ENCODE measurements around the gene CCL4.
"Not testable (repeated sequence)": the region's sequence is repeated elsewhere in the genome, so short reads cannot be mapped to it uniquely, and the experiment has no call there.

CCL4 gene

DNA sequence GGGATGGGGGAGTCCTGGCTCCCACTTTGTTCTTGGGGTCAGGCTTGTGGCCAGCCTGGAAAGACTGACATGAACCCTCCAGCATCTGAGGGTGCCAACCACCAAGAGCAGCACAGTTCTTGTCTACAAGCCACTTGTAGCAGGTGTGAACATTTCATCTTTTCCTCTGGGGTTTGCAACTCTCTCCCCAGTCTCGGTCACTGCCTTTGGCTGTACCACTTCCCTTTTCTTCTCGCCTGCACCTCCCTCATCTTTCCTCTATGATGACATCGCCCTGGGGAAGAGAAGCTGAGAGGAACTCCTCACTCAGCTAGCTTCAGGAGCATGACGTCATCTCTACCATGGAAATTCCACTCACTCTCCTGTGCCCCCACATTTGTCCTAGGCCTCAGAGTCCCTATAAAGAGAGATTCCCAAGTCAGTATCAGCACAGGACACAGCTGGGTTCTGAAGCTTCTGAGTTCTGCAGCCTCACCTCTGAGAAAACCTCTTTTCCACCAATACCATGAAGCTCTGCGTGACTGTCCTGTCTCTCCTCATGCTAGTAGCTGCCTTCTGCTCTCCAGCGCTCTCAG lies at the start of gene CCL4:
Gene CCL4 (plus strand): TSS at position 427 of the 575 bp plus-strand sequence. CDS start 79 bp downstream, at position 506.
- peak within 1 kb of the TSS; percentile 25; the same call in 1 of the 2 replicates for H3K4me3 ChIP-seq (ENCODE audit: low read length)

- TF ChIP-seq ZNF274 (IDR thresholded peaks at IDR 0.05; ENCODE audit: low read depth, low read length): no peak
- H3K4me3 ChIP-seq (ENCODE audit: low read length): no peak overlapping the region
Observed at GRCh38 chr17:36055171-36055570, 48.5 kb upstream of the CCL4 start.

DNA sequence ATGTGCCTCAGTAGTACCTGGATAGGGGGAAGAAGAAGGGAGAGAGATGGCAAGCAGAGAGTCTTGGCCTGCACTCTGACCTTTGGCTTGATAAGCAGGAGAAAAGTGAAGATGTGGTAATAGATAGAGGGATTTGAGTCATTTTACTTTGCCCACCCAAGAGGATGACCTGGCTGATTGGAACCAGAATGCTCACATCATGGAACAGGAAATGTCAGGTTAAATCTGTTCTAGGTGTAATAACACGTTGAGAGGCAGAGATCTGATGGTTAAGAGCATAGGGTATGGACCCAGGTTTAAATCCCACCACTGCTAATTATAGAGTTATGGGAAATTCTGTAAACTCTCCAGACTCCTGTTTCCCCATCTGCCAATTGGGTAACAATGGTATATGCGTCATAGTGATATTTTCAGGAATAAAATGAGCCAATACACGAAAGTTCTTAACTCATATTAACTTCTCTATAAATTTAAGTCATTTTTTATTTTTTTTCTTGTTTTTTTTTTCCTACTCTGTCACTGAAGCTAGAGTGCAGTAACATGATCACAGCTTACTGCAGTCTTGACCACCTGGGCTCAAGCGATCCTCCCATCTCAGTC lies 47.6 kb upstream of the CCL4 start:
- TF ChIP-seq ZNF274 (IDR thresholded peaks at IDR 0.05; ENCODE audit: low read depth, low read length): no peak
- H3K4me3 ChIP-seq (ENCODE audit: low read length): no peak overlapping the region

- H3K4me3 ChIP-seq (ENCODE audit: low read length): no peak overlapping the region
- no peak for TF ChIP-seq ZNF274 (IDR thresholded peaks at IDR 0.05; ENCODE audit: low read depth, low read length)
Observed at GRCh38 chr17:36057911-36058310, 45.7 kb upstream of the CCL4 start.

GRCh38 chr17:36059406-36059805 lies 44.2 kb upstream of the CCL4 start:
- TF ChIP-seq ZNF274 (IDR thresholded peaks at IDR 0.05; ENCODE audit: low read depth, low read length): no peak
- no peak overlapping the region for H3K4me3 ChIP-seq (ENCODE audit: low read length)

DNA sequence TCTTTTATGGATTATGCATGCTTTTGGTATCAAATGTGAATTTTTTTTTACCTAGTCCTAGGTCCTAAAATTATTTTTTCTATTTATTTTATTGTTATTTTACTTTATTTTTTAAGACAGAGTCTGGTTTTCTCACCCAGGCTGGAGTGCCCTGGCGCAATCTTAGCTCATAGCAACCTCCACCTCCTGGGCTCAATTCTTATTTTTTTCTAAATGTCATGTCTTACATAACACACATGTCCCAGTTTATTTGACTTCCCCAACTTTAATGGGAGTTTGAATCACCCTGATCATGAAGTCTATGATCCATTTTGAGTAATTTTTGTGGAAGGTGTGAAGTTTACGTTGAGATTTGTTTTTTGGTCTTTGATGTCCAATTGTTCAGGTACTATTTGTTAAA lies 42.8 kb upstream of the CCL4 start:
- no peak overlapping the region for H3K4me3 ChIP-seq (ENCODE audit: low read length)
- no peak for TF ChIP-seq ZNF274 (IDR thresholded peaks at IDR 0.05; ENCODE audit: low read depth, low read length)

DNA sequence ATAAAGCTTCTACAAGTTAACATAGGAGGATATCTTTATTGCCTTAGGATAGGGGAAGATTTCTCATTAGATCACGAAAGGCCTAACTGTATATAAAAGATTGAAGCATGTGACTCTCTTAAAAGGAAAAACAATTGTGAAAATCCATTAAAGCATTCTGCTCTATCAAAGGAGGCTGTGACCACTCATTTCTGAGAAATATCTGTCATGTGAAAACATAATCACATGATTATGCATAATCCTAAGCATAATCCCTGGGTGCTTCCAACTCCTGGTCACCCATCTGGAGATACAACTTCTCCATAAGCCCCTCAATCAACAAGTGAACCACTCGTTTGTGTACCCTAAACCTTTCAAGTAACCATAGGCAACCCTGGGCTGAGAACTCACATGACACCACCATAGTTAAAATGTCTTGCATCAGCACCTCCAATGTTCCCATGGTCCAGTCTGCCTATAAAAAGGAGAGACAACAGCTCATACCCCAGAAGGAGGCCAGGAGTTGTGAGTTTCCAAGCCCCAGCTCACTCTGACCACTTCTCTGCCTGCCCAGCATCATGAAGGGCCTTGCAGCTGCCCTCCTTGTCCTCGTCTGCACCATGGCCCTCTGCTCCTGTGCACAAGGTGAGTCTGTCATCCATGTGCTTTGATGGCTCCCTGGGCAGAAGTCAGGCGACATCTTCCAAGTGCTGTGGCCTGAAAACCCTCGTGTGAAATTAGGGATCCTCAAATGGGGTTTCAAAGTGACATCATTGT lies 39.7 kb upstream of the CCL4 start, which contains the start of gene CCL18:
Gene CCL18 (plus strand): TSS at position 487 of the 756 bp plus-strand sequence. CDS start 71 bp downstream, at position 558.
- no peak for TF ChIP-seq ZNF274 (IDR thresholded peaks at IDR 0.05; ENCODE audit: low read depth, low read length)
- no peak within 1 kb of the TSS for H3K4me3 ChIP-seq (ENCODE audit: low read length)

GRCh38 chr17:36066365-36066985 lies 37.2 kb upstream of the CCL4 start:
- TF ChIP-seq ZNF274 (IDR thresholded peaks at IDR 0.05; ENCODE audit: low read depth, low read length): no peak
- no peak overlapping the region for H3K4me3 ChIP-seq (ENCODE audit: low read length)

GRCh38 chr17:36068524-36068923 lies 35.1 kb upstream of the CCL4 start:
- TF ChIP-seq ZNF274 (IDR thresholded peaks at IDR 0.05; ENCODE audit: low read depth, low read length): no peak
- H3K4me3 ChIP-seq (ENCODE audit: low read length): no peak overlapping the region

GRCh38 chr17:36069136-36069535 lies 34.5 kb upstream of the CCL4 start:
- no peak for TF ChIP-seq ZNF274 (IDR thresholded peaks at IDR 0.05; ENCODE audit: low read depth, low read length)
- H3K4me3 ChIP-seq (ENCODE audit: low read length): no peak overlapping the region

DNA sequence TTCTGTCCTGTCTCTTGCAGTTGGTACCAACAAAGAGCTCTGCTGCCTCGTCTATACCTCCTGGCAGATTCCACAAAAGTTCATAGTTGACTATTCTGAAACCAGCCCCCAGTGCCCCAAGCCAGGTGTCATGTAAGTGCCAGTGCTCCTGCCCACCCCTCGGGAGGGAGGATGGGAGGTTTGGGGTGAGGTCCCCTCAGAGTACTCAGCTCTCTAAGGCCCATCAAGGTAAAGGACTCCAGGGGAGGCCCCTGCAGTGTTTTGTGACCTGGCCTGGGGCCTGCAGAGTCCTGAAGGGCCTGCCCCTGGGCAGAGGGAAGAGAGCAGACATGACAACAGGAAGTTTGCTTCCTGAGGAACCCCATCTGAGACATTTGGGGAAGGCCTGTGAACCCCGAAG lies 33.2 kb upstream of the CCL4 start:
- no peak for TF ChIP-seq ZNF274 (IDR thresholded peaks at IDR 0.05; ENCODE audit: low read depth, low read length)
- no peak overlapping the region for H3K4me3 ChIP-seq (ENCODE audit: low read length)

DNA sequence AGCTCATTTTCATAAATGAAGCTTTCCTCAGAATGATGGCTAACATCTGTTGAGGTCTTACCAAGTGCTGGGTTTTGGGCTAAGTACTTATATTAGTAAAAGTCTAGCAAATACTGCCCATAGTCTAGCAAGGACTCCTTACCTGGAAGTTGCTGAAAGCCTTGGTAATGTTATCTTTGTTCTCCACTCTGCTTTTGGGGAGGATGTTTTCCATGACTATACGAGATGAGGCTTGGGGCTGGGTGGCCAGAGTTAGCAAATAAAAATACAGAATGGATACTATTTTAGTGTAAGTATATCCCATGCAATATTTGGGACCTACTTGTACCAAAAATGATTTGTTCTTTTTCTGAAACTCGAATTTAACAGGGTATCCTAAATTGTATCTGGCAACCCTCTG lies 31.9 kb upstream of the CCL4 start:
- TF ChIP-seq ZNF274 (IDR thresholded peaks at IDR 0.05; ENCODE audit: low read depth, low read length): no peak
- H3K4me3 ChIP-seq (ENCODE audit: low read length): no peak overlapping the region

- H3K4me3 ChIP-seq (ENCODE audit: low read length): no peak overlapping the region
- TF ChIP-seq ZNF274 (IDR thresholded peaks at IDR 0.05; ENCODE audit: low read depth, low read length): no peak
Observed at GRCh38 chr17:36072431-36073121, 31.1 kb upstream of the CCL4 start.

GRCh38 chr17:36074365-36074764 lies 29.3 kb upstream of the CCL4 start:
- no peak overlapping the region for H3K4me3 ChIP-seq (ENCODE audit: low read length)
- TF ChIP-seq ZNF274 (IDR thresholded peaks at IDR 0.05; ENCODE audit: low read depth, low read length): no peak

DNA sequence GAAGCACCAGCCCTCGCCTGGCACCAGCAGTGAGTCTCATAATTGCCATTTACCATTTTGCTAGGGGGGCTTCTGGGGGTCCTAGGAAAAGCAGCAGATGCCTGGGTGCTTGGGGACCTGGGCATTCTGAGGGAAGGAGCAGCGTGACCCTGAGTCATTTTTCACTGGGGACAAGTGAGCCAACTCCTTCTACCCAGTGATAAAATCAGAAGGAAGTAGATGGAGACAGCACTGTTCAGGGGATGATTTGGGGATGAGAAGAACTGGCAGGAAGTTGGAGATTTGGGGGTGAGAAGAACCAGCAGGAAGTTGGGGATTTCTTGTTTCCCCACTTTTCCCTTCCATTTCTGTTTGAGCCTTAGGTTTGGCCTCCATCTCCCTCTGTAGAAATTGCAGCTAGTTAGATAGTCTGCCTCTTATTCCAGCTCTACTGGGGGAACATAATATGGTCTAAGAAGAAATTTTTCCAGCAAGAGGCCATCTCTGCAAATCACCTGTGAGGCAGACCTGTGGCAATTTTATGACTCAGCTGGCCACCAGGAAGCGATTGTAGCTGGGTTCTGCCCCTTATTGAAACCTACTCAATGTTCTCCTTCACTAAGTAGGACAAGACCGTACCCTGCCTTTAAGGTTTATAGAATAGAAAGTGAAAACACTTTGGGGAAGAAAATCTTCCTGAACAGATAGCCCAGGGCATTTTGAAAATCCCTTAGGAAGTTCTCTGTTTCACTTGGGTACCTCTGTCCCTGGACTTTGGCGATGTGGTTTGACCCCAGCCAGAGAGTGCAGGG lies 21.8 kb upstream of the CCL4 start:
- H3K4me3 ChIP-seq (ENCODE audit: low read length): peak overlapping the region; percentile 56; the same call in 1 of the 2 replicates

DNA sequence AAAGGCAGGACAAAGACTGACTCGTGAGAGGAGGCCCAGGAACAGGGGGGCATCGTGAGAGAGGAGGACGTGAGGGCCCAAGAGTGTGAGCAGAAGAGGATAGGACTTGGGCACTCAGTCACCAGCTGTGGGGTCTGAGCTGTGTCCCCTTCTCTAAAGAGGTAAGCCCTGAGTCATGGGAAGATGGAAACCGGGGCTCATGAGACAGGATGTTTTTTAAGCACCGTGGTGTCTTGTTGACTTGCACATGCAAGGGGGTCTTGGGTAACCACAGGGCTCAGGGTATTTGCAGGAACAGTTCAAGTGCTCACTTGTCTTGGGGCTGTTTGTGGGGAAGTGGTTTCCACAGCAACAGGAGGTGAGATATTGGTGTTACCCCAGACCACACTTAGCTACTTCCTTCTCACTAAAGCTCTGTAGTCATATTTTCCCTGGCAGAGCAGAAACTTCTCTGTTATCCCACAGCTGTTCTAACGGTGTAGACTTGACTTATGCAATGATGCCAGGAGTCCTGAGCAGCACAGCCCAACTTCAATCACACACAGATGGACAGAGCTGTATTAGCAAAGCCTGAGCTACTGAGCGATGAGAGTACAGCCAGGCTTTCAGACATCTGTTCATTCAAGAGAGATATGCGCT lies 21.0 kb upstream of the CCL4 start:
- peak overlapping the region; percentile 56; the same call in 1 of the 2 replicates for H3K4me3 ChIP-seq (ENCODE audit: low read length)

DNA sequence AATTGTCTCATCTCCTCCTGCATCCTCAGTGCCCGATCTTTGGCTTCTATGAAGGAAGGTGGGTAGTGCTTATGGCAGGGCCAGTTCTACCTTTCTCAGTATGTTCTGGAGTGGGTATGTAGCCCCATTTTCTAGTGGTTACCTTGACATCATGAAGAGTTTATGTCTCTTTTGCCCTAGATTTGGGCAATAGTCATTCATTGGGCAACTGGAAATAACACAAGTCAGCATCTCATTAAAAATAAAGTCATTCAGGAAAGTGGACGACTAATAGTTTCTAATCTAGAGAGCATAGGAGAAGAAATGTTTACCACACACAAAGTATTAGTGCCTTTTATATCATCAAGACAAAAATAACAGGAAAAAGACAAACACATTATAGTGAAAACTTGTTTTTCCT lies 19.9 kb upstream of the CCL4 start:
- not testable (repeated sequence) for H3K4me3 ChIP-seq (ENCODE audit: low read length)

Data from GM08714 (cell line).